Activated T-cell treated with anti-CD3 and anti-CD28 coated beads for 48 hours (primary cell): ENCODE measurements around the gene METTL25B.

ENCODE experiments used
- DNase-seq: peaks from one replicate; pipeline ENCODE4 v3.0.0-alpha.2; 2020; ENCODE audit warnings: low read depth

METTL25B gene

GRCh38 chr1:156700736-156701531 is 27.3 kb upstream of the METTL25B start:
- no peak for DNase-seq

- DNase-seq: no peak
Measured at GRCh38 chr1:156703336-156703735, 24.9 kb upstream of the METTL25B start.

- DNase-seq: no peak
Measured at GRCh38 chr1:156703741-156704140, 24.5 kb upstream of the METTL25B start.

DNA sequence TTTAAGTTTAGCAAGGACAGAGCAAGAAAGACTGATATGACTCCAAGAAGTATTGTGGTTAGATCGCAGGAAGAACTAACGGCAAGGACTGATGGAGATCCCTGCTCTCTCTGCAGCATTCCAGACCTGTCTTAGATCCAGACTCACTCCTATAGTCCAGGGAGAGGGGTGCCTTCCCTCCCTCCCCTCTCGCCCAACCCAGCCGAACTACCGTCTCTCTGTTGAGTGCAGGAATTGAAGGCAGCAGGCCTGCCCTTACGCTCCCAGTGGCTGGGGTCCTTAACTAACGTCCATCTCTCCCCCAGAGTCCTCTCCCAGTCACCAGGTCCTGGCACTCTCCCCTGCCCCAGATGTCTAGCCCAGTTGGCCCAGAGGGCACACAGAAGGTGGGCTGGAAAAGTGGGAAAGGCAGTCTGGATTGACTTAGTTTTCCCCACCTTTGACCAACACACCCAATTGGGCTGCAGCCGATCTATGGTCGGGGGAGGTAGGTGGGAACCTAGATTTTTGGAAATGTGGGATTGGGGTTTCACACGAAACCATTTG is 24.0 kb upstream of the METTL25B start:
- no peak for DNase-seq

- peak; percentile 44 for DNase-seq
Measured at GRCh38 chr1:156704930-156705320, 23.3 kb upstream of the METTL25B start.

GRCh38 chr1:156705321-156705917 is 22.9 kb upstream of the METTL25B start, which contains the start of gene CRABP2:
TSS of gene CRABP2 (minus strand) at chr1:156705583. CDS start at chr1:156705446, 137 bp downstream.
- no peak for DNase-seq

- DNase-seq: peak; percentile 68
Measured at GRCh38 chr1:156705918-156706656, 22.2 kb upstream of the METTL25B start.

- DNase-seq: no peak
Measured at GRCh38 chr1:156706657-156707416, 21.4 kb upstream of the METTL25B start.

DNA sequence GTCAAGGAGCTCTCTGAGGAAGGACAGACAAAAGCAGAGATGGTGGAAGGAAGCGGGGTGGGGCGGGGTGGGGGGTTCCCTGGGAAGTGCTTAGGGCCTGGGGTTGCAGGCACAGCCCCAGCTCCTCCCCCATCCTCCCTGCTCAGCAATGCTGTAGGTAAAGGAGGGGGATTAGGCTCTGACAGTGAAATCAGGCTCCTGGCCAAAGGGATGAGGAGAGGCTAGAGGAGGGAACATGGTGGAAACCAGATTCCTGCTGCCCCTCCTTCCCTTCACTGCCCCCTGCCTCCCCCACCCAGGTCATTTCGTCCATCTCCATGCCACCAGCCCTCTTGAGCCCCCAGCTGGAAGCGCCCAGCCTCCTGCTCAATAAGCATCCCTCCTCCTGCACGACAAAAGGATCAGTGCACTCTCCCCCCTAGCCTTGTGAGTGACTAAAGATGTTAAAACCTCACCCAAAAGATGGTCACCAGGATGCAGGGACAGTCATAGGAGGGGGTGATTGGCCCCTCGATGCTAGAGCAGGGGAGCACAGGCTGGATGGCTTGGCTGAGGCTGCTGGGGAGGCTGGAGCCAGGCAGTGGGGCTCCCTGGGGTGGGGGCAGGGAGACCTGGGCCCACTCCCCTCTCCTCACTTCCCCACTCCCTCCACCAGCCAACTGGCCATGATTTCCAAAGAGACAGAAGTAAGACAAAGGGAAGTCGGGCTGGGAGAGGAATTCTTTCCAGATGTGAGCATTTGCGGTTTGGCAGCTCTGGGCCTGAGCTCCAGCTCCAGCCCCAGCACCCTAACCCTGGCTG is 20.7 kb upstream of the METTL25B start:
- no peak for DNase-seq

DNA sequence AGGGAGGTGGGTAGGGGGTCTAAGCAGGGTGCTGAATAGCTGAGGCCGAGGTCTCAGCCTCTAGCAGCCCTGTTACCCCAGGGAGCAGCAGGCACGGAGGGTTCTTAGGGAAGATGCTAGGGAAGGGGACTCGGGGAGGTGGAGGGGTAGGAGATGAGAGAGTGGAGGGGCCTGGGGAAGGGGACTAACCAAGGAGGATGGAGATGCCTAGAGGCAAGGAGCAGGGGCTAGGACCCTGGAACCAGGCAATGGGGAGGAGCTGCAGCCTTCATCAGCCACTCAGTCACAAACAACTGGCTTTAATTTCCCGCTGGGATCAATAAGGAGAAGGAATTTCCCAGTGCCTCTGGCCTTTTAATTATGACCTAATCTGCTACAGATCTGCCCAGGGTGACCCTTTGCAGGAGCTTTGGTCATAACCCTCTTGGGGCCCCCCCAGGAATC is 20.0 kb upstream of the METTL25B start:
- no peak for DNase-seq

DNA sequence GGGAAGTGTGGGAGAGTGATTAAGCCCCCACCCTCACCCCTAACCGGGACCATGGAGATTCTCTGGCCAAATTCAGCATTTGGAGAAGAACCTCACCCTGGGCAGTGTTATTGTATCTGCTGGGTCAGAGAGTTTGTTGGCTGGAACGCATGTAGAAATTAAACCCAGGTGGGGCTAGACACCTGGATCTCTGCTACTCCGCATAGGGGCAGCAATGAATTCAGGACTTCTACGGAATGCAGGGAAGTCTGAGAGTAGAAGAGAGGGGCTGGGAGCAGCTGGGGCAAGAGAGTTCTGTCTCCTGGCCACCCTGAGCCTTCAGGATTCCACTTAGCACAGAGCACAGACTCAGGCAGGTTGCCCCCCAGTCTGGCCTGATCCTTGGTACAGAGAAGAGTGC is 19.2 kb upstream of the METTL25B start:
- no peak for DNase-seq

- DNase-seq: no peak
Measured at GRCh38 chr1:156709757-156710489, 18.3 kb upstream of the METTL25B start.

GRCh38 chr1:156711011-156711817 is 17.1 kb upstream of the METTL25B start:
- no peak for DNase-seq

DNA sequence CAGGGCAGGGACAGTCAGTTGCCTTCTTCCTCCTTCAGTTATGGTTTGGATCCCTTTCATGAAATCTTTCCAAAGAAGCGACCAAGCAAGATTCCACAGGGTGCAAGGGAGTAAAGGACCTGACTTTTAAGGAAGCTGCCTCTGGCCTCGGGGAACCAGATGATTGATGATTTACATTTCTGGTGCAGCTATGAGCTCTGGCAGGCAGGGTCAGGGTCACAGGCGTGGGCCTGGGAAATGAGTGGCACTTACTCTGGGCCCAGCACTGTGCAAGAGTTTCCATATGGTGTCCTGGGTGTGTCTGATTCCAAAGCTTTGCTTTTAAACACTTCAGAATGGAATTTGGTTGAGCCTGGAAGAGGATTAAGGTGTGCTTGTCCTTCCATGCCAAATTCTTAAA is 15.6 kb upstream of the METTL25B start:
- DNase-seq: no peak

DNA sequence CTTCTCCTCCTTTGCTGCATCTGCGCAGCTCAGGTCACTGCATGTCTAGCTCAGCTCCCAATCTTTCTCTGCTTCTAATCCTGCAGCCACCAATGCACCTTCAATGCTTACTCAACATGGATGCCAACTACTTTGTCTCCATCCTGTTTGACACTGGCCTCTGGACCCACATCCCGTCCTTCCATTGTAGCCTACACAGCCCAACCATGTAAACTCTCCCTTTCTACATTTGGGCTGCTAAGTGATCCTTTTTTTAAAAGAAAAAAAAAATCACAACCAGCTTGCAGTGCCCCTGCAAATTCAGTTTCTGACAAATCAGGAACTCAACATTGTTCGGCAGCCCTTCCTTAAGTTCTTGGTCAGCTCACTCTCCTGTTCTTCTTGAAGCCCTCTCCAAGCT is 13.4 kb upstream of the METTL25B start:
- no peak for DNase-seq

DNA sequence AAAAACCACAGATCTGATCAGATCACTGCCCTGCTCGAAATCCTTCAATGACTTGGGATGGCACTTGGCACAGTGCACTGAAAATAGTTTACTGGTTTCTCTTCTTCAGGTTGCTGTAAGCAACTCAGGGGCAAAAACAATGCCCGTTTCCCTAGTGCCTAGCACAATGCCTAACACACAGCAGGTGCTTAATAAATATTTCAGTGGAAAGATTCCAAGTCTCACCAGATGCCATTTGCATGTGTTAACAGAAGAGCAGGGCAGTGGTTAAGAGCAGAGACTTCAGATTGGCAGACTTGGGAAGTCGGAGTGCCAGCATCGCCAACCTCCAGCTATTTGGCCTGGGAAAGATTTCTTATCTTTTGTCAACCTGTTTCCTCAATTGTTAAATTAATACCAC is 10.9 kb upstream of the METTL25B start:
- DNase-seq: no peak

DNA sequence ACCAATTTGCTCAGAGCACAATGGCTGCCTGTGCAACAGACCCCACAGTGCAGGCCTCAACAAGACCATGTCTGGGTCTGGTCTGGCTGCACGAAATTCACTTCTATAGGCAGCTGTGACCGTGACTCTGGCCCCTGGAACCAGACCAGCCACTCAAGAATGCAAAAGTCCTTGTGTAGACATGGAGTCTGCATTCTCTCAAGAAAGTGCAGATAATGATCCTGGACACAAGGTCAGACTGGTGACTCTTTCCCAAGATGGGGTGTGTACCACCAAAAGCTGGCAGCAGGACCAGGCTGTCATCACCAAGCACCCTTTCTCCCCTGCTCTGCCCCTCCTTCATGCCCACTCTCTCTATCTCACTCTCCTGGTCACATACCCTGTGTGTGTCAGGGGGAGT is 7.1 kb upstream of the METTL25B start:
- no peak for DNase-seq

GRCh38 chr1:156721535-156721934 is 6.7 kb upstream of the METTL25B start:
- DNase-seq: no peak

DNA sequence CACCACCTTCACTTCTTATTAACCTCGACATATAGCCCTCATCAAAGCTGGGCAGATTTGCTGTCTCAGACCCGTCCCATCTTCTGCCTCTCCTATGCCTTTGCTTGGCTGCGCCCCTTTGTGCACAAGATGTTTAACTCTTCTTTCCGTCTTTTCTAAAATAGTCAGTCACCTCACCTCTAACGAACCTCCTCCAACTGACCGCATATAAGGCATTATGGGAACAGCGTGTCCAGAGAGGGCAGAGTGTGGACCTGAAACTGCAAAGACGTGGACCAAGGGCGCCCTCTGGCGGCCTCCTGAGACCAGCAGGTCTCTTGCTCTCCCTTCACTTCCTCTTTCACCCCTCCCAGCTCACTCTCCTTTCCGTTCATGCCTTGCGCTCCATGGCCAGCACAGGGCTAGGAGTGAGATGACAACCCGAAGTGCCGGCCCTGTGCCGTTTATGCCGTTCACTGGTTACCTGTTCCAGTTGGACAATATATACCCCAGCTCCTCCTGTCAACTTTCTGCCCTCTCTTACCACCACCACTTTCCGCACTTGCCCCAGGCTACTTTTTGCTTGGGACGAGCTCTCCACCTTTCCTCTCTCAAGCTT is 2.5 kb upstream of the METTL25B start:
- DNase-seq: peak; percentile 76
